HCT116 (cell line): ENCODE measurements around the gene GNG12.

Experiments used
- ATF3 ChIP-seq: IDR thresholded peaks from 2 replicates; pipeline ENCODE4 v1.6.1; 2012
- CEBPB ChIP-seq: IDR thresholded peaks from 2 replicates; pipeline ENCODE4 v1.6.1; 2012; ENCODE audit warnings: low read depth
- CTCF ChIP-seq, 3 experiments: fragments of 200-600 bp in 1 of 3; sonication (generic) in 1 of 3; IDR thresholded peaks in 2 of 3; conservative IDR thresholded peaks in 1 of 3; 2 replicates each; pipeline ENCODE4 v1.5.1; 2012 to 2017; ENCODE audit warnings: low read depth in 2 of 3, low read length in 2 of 3, antibody characterized with exemption in 1 of 3, borderline replicate concordance in 1 of 3, control low read depth in 1 of 3, mild to moderate bottlenecking in 1 of 3, mixed read lengths in 1 of 3, mixed run types in 1 of 3, moderate library complexity in 1 of 3; ENCODE audit not compliant: insufficient read depth in 1 of 3
- JUND ChIP-seq: IDR thresholded peaks from 2 replicates; pipeline ENCODE4 v1.6.1; 2012
- POLR2AphosphoS5 ChIP-seq: IDR thresholded peaks from 2 replicates; pipeline ENCODE4 v1.6.1; 2011; ENCODE audit warnings: mild to moderate bottlenecking, low read depth, low read length, moderate library complexity
- REST ChIP-seq: IDR thresholded peaks from 2 replicates; pipeline ENCODE4 v1.6.1; 2012; ENCODE audit warnings: low read depth

- no peak for TF ChIP-seq ATF3
- no peak for TF ChIP-seq CEBPB
- TF ChIP-seq CTCF (IDR thresholded peaks at IDR 0.05 in 2 of 3, conservative IDR thresholded peaks at IDR 0.05 in 1 of 3; ENCODE audit: borderline replicate concordance in 1 of 3, insufficient read depth in 1 of 3, low read depth in 2 of 3, low read length in 2 of 3): no peak
- no peak for TF ChIP-seq REST
- TF ChIP-seq JUND: no peak
- no peak for TF ChIP-seq POLR2AphosphoS5
These were observed 117.4 kb downstream of the GNG12 start for GRCh38 chr1:67715819-67716218.
